NT2/D1 (cell line): ENCODE measurements around the gene MCOLN1.
A peak's percentile ranks its signal among the peaks of the same experiment; 100 is the strongest.

Experiments
- DNase-seq: peaks from one replicate; pipeline ENCODE4 v3.0.0-alpha.2; 2011; ENCODE audit warnings: low read depth, low spot score
- H3K27me3 ChIP-seq: 2 replicates; pipeline ENCODE4 v1.6.0; 2011; ENCODE audit warnings: mild to moderate bottlenecking; ENCODE audit not compliant: insufficient read length, insufficient read depth
- H3K36me3 ChIP-seq: 2 replicates; pipeline ENCODE4 v1.6.1; 2011; ENCODE audit warnings: mild to moderate bottlenecking, low read length, mixed read lengths; ENCODE audit not compliant: insufficient read depth, insufficient read length
- H3K4me1 ChIP-seq: 2 replicates; pipeline ENCODE4 v1.5.1; 2011; ENCODE audit not compliant: insufficient read depth, insufficient read length
- H3K4me3 ChIP-seq: 2 replicates; pipeline ENCODE4 v1.5.1; 2011; ENCODE audit warnings: low read depth; ENCODE audit not compliant: insufficient read length
- H3K9ac ChIP-seq: 2 replicates; pipeline ENCODE4 v1.6.0; 2011; ENCODE audit warnings: low read depth; ENCODE audit not compliant: insufficient read length
- H3K9me3 ChIP-seq: 2 replicates; pipeline ENCODE4 v1.5.1; 2011; ENCODE audit warnings: mild to moderate bottlenecking, low read length; ENCODE audit not compliant: insufficient read depth
- SUZ12 ChIP-seq: IDR thresholded peaks from 2 replicates; pipeline ENCODE4 v1.6.1; 2011; ENCODE audit not compliant: insufficient read length, insufficient read depth; ENCODE audit errors: extremely low read depth
- YY1 ChIP-seq: IDR thresholded peaks from 2 replicates; pipeline ENCODE4 v1.6.1; 2011; ENCODE audit not compliant: insufficient read length, insufficient read depth
- ZNF274 ChIP-seq: IDR thresholded peaks from 2 replicates; pipeline ENCODE4 v1.6.1; 2011; ENCODE audit warnings: mild to moderate bottlenecking, low read depth, low read length

The MCOLN1 gene

DNA sequence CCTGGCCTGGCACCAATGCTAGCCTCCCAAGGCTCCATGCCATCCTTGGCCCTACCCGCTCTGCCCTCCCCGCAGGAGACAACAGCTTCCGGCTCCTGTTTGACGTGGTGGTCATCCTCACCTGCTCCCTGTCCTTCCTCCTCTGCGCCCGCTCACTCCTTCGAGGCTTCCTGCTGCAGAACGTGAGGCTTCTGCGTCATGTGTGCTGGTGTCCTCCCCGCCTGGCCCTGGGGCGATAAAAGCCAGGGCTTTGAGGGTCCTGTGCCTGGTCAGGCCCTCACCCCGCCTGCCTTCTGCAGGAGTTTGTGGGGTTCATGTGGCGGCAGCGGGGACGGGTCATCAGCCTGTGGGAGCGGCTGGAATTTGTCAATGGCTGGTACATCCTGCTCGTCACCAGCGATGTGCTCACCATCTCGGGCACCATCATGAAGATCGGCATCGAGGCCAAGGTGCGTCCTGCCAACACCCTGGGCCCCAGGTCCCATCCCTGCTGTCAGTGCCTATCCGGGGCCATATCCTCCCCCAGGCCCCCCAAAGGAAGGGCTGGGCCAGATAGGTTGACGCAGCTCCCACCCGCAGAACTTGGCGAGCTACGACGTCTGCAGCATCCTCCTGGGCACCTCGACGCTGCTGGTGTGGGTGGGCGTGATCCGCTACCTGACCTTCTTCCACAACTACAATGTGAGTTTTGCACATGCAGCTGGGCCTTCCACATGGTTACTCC lies 6.3 kb downstream of the MCOLN1 start:
- Histone ChIP-seq H3K4me3 (no peak overlapping the region), H3K4me1 (peaks cover 9% of the 10 kb centered on the region), H3K27me3 (no peaks in the 10 kb centered on the region), H3K36me3 (peaks cover 76% of the 10 kb centered on the region), H3K9me3 (no peaks in the 10 kb centered on the region), H3K9ac (no peak overlapping the region)
- no peak for DNase-seq
- TF ChIP-seq ZNF274 (no peak), YY1 (no peak), SUZ12 (no peak)

DNA sequence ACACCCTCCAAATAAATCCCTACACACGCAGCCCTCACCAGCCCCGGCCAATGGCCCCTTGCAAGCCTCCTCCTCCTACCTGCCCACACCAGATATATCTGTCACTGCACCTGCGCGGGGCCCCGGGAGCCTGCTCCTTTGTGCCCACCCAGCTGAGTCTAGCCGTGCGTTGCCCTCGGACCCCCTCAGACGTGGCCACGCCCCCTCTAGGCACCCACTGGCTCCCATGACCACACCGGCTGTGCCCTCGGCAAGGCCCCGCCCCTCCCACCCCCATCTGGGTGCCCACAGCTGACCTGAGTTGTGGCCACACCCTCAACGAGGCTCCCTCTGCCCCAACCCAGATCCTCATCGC lies 6.8 kb downstream of the MCOLN1 start:
- Histone ChIP-seq H3K9me3 (no peaks in the 10 kb centered on the region), H3K36me3 (peaks cover 73% of the 10 kb centered on the region), H3K4me3 (no peak overlapping the region), H3K4me1 (peaks cover 9% of the 10 kb centered on the region), H3K27me3 (no peaks in the 10 kb centered on the region), H3K9ac (no peak overlapping the region)
- DNase-seq, result no peak
- no peak for TF ChIP-seq ZNF274
- no peak for TF ChIP-seq YY1
- TF ChIP-seq SUZ12, result no peak

DNA sequence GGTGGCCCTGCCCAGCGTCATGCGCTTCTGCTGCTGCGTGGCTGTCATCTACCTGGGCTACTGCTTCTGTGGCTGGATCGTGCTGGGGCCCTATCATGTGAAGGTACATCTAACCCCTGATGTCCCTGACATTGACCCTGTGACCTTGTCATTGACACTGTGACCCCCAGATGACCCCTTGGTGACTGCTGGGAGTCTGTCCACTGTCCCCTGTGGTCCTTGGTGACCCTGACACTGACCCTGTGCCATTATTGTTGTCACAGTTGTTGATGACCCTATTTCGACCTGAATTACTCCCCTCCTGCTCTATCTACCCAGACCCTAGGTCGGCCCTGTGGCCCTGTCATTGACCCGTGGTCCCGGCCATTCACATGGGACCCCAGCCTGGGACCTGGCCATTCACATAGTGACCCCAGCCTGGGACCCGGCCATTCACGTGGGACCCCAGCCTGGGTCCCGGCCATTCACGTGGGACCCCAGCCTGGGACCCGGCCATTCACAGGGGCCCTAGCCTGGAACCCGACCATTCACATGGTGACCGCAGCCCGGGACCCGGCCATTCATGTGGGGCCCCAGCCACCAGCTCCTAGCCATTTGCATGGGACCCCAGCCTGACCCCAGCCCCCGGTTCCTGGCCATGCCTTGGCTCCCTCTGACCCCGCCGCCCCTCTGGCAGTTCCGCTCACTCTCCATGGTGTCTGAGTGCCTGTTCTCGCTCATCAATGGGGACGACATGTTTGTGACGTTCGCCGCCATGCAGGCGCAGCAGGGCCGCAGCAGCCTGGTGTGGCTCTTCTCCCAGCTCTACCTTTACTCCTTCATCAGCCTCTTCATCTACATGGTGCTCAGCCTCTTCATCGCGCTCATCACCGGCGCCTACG lies 7.4 kb downstream of the MCOLN1 start:
- H3K36me3 ChIP-seq, result peaks cover 67% of the 10 kb centered on the region
- peaks cover 9% of the 10 kb centered on the region for H3K4me1 ChIP-seq
- TF ChIP-seq SUZ12, result no peak
- TF ChIP-seq ZNF274, result no peak
- no peak for TF ChIP-seq YY1
- H3K9me3 ChIP-seq, result no peaks in the 10 kb centered on the region
- H3K9ac ChIP-seq, result no peak overlapping the region
- H3K4me3 ChIP-seq, result no peak overlapping the region
- DNase-seq, result no peak
- no peaks in the 10 kb centered on the region for H3K27me3 ChIP-seq

DNA sequence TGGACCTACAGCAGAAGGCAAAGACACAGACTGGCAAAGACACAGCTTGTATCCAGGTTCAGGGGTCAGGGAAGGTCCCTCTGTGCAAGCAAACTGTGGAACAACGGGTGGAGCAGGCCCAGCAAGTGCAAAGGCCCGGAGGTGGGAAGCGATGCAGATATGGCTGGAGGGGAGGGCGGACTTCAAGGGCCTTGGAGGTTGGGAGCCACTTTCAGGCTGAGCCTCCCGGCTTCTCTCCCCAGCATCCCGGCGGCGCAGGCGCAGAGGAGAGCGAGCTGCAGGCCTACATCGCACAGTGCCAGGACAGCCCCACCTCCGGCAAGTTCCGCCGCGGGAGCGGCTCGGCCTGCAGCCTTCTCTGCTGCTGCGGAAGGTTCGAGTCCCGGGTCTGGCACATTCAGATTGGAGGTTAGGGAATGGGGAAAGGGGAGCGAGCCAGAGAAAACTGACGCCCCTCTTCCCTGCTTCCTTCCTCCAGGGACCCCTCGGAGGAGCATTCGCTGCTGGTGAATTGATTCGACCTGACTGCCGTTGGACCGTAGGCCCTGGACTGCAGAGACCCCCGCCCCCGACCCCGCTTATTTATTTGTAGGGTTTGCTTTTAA lies 11.0 kb downstream of the MCOLN1 start:
- peak overlapping the region; percentile 52 for H3K4me3 ChIP-seq
- H3K9ac ChIP-seq, result peak overlapping the region; percentile 88
- no peak for TF ChIP-seq ZNF274
- TF ChIP-seq YY1, result no peak
- TF ChIP-seq SUZ12, result no peak
- no peak for DNase-seq
- H3K4me1 ChIP-seq, result peaks cover 10% of the 10 kb centered on the region
- no peaks in the 10 kb centered on the region for H3K27me3 ChIP-seq
- H3K9me3 ChIP-seq, result no peaks in the 10 kb centered on the region
- H3K36me3 ChIP-seq, result peaks cover 48% of the 10 kb centered on the region

DNA sequence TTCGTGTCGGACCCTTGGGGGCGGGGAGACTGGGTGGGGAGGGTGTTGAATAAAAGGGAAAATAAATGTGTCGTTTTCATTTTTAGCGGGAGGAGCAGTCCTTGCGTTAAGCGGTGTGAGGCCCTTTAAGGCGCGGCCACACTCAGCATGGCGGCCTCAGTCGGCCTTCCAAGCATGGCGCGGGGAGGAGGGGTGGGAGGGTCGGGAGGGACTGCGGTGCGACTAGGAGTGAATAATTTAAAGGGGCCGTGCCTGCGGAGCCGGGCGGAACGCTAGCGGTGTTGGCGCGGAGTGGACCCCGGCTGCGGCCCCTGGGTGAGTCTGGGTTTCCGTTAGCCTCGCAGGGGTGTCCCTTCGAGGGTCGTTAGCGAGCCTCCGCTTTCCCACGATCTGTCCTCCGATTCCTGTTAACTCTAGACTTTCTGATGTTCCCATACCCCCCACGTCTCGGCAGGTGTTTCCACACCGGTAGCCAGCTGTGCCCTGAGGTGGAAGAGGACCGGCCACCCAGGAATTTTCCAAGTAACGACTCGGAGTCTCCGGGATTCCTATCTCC lies 11.6 kb downstream of the MCOLN1 start:
- Histone ChIP-seq H3K27me3 (no peaks in the 10 kb centered on the region), H3K9me3 (no peaks in the 10 kb centered on the region), H3K36me3 (peaks cover 46% of the 10 kb centered on the region), H3K4me3 (peak overlapping the region; percentile 85), H3K9ac (peak overlapping the region; percentile 92), H3K4me1 (peaks cover 10% of the 10 kb centered on the region)
- TF ChIP-seq SUZ12 (no peak), YY1 (peak; percentile 93)
- peak; percentile 85 for DNase-seq

DNA sequence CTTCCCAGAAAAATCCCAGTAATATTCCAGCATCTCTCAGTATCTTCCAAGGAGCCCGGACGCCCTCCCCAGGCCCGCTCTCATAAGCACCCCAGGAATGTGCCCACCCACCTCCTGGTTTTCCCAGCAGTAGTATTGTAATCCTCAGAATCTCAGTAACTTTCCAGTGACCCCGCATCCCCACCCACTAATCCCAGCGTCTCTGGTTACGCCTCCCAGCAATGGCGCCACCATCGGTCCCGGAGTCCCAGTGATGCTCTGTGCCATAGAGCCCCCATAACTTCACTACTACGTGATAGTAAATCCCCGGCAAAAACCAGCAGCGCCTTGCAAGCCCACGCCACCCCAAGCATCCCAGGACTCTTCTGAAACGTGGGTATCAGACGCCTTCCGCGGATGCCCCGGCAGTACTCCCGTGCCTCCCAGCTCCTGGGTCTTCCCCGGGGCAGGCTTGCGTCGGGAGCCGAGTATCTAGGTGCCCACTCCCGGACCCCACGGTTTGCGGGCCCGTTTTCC lies 12.2 kb downstream of the MCOLN1 start:
- peak; percentile 46 for DNase-seq
- no peaks in the 10 kb centered on the region for H3K27me3 ChIP-seq

More for the DNA sequence above, 12.2 kb downstream of the MCOLN1 start:
- Histone ChIP-seq H3K9me3 (no peaks in the 10 kb centered on the region), H3K4me3 (peak overlapping the region; percentile 85), H3K4me1 (peaks cover 10% of the 10 kb centered on the region), H3K36me3 (peaks cover 41% of the 10 kb centered on the region), H3K9ac (peak overlapping the region; percentile 92)
- TF ChIP-seq YY1 (peak; percentile 54), ZNF274 (no peak), SUZ12 (no peak)
